AG04450 (cell line): Measurements from ENCODE around the gene KMT2B. TPM values are rescaled to one million over a fixed set of nuclear protein-coding genes. Genes with fewer than 3 reads are reported as not detected.

ENCODE experiments used
- CTCF ChIA-PET: fragments of 300-600, 350-600 bp; formaldehyde crosslinking; extraction: SDS; loops from one replicate; lab custom pipeline; 2022; ENCODE audit warnings: antibody characterized with exemption, inconsistent platforms; lab: Charles Lee
- POLR2A ChIA-PET: fragments of 350-600 bp; formaldehyde crosslinking; extraction: SDS; loops from one replicate; lab custom pipeline; 2021; ENCODE audit warnings: antibody characterized with exemption, inconsistent platforms; lab: Yijun Ruan, JAX
- DNase-seq: peaks from one replicate; pipeline ENCODE4 v3.0.0-alpha.2; 2011; ENCODE audit warnings: low read depth, low spot score
- H3K27ac ChIP-seq: one replicate; pipeline ENCODE4 v1.5.1; 2012; ENCODE audit warnings: low read depth, low read length, control low read depth
- H3K27me3 ChIP-seq: one replicate; pipeline ENCODE4 v1.6.0; 2012; ENCODE audit warnings: low read length; ENCODE audit not compliant: control insufficient read depth, insufficient read depth
- H3K4me3 ChIP-seq: 2 replicates; pipeline ENCODE4 v1.5.1; 2011; ENCODE audit warnings: mild to moderate bottlenecking, low read depth, low read length, control low read depth
- H3K9me3 ChIP-seq: 2 replicates; pipeline ENCODE4 v1.5.1; 2012; ENCODE audit warnings: low read length; ENCODE audit not compliant: control insufficient read depth, insufficient read depth
- CTCF ChIP-seq: IDR thresholded peaks from 2 replicates; pipeline ENCODE4 v1.5.1; 2011; ENCODE audit warnings: low read depth, low read length, control low read depth, inconsistent platforms
- polyA plus RNA-seq: library from polyadenylated mRNA; depleted of rRNA; stranded (reverse); fragments of >200 nt; gene quantifications from 2 replicates; pipeline ENCODE4 v1.2.3, GENCODE V29; 2011

KMT2B gene
- polyA plus RNA-seq, 1 experiment = 6.1 TPM

GRCh38 chr19:35759697-35760096, 41.9 kb downstream of the KMT2B start:
- DNase-seq = no peak
- Histone ChIP-seq H3K4me3 (no peak overlapping the region), H3K27ac (no peak overlapping the region), H3K9me3 (no peaks in the 10 kb centered on the region), H3K27me3 (no peaks in the 10 kb centered on the region)
- POLR2A ChIA-PET = no interaction called here
- TF ChIP-seq CTCF = no peak
- CTCF ChIA-PET = no interaction called here

- H3K9me3 ChIP-seq = no peaks in the 10 kb centered on the region
- TF ChIP-seq CTCF = no peak
- no peak overlapping the region for H3K4me3 ChIP-seq
- ChIA-PET CTCF (no interaction called here), POLR2A (no interaction called here)
- H3K27me3 ChIP-seq = no peaks in the 10 kb centered on the region
- no peak for DNase-seq
- H3K27ac ChIP-seq = no peak overlapping the region
Measured at GRCh38 chr19:35760711-35761349, 43.0 kb downstream of the KMT2B start.

- Histone ChIP-seq H3K27me3 (no peaks in the 10 kb centered on the region), H3K4me3 (no peak overlapping the region), H3K27ac (no peak overlapping the region), H3K9me3 (no peaks in the 10 kb centered on the region)
- no peak for DNase-seq
- POLR2A ChIA-PET = interaction anchor here (1.5 kb wide), 1 partner anchor 7 kb away, joined by 3 read pairs; no protein-coding TSS in a partner anchor
- no peak for TF ChIP-seq CTCF
- CTCF ChIA-PET = interaction anchor here (0.6 kb wide), 1 partner anchor 70 kb away, joined by 3 read pairs; no protein-coding TSS in a partner anchor
Measured at GRCh38 chr19:35764432-35765315, 46.9 kb downstream of the KMT2B start.

- no peak for DNase-seq
- CTCF ChIA-PET = no interaction called here
- Histone ChIP-seq H3K9me3 (no peaks in the 10 kb centered on the region), H3K27me3 (no peaks in the 10 kb centered on the region), H3K27ac (no peak overlapping the region), H3K4me3 (no peak overlapping the region)
- no peak for TF ChIP-seq CTCF
- POLR2A ChIA-PET = no interaction called here
Measured at GRCh38 chr19:35766571-35767104, 48.8 kb downstream of the KMT2B start.
